HEK293 (cell line): ENCODE data around the gene SMURF1.

Source experiments
- WT1 ChIP-seq: fragments of 450-650 bp; formaldehyde crosslinking; IDR thresholded peaks from 2 replicates; pipeline ENCODE4 v1.5.1; 2016; ENCODE audit warnings: missing biosample characterization, missing genetic modification characterization
- YY1 ChIP-seq: fragments of 450-650 bp; formaldehyde crosslinking; IDR thresholded peaks from 2 replicates; pipeline ENCODE4 v1.5.1; 2018; ENCODE audit warnings: missing biosample characterization, missing genetic modification characterization
- YY2 ChIP-seq: fragments of 450-650 bp; formaldehyde crosslinking; IDR thresholded peaks from 2 replicates; pipeline ENCODE4 v1.5.1; 2016; ENCODE audit warnings: missing biosample characterization, missing genetic modification characterization
- ZBTB7A ChIP-seq: fragments of 450-650 bp; formaldehyde crosslinking; IDR thresholded peaks from 2 replicates; pipeline ENCODE4 v1.5.1; 2016; ENCODE audit warnings: low read depth, missing biosample characterization, missing genetic modification characterization
- ZNF2 ChIP-seq: fragments of 450-650 bp; formaldehyde crosslinking; IDR thresholded peaks from 2 replicates; pipeline ENCODE4 v1.5.1; 2016; ENCODE audit warnings: missing biosample characterization, missing genetic modification characterization
- ZNF239 ChIP-seq: fragments of 450-650 bp; formaldehyde crosslinking; IDR thresholded peaks from 2 replicates; pipeline ENCODE4 v1.5.1; 2016; ENCODE audit warnings: missing biosample characterization, missing genetic modification characterization
- ZNF350 ChIP-seq: fragments of 450-650 bp; formaldehyde crosslinking; IDR thresholded peaks from 2 replicates; pipeline ENCODE4 v1.5.0; 2017; ENCODE audit warnings: missing biosample characterization, mild to moderate bottlenecking, missing genetic modification characterization
- ZNF549 ChIP-seq: fragments of 450-650 bp; IDR thresholded peaks from 2 replicates; pipeline ENCODE4 v1.5.1; 2018; ENCODE audit warnings: missing biosample characterization, missing genetic modification characterization, mild to moderate bottlenecking, inconsistent platforms, moderate library complexity
- TF ChIP-seq, protein P1 (sequence below): IDR thresholded peaks from 2 replicates; pipeline ENCODE4 v1.6.1; 2011; ENCODE audit warnings: mild to moderate bottlenecking, low read depth, low read length, borderline replicate concordance
- TF ChIP-seq, protein P2 (sequence below): fragments of 450-650 bp; formaldehyde crosslinking; IDR thresholded peaks from 2 replicates; pipeline ENCODE4 v1.5.1; 2016; ENCODE audit warnings: missing biosample characterization, missing genetic modification characterization
- TF ChIP-seq, protein P3 (sequence below): sonication (generic); formaldehyde crosslinking; IDR thresholded peaks from 2 replicates; pipeline ENCODE4 v1.8.1; 2022; ENCODE audit warnings: mild to moderate bottlenecking, moderate library complexity, missing genetic modification reagents
- TF ChIP-seq, protein P4 (sequence below): fragments of 450-650 bp; formaldehyde crosslinking; IDR thresholded peaks from 2 replicates; pipeline ENCODE4 v1.5.1; 2016; ENCODE audit warnings: missing biosample characterization, missing genetic modification characterization
- TF ChIP-seq, protein P5 (sequence below): fragments of 450-650 bp; formaldehyde crosslinking; IDR thresholded peaks from 2 replicates; pipeline ENCODE4 v1.5.1; 2016; ENCODE audit warnings: missing biosample characterization, missing genetic modification characterization

- TF ChIP-seq, protein P1, sequence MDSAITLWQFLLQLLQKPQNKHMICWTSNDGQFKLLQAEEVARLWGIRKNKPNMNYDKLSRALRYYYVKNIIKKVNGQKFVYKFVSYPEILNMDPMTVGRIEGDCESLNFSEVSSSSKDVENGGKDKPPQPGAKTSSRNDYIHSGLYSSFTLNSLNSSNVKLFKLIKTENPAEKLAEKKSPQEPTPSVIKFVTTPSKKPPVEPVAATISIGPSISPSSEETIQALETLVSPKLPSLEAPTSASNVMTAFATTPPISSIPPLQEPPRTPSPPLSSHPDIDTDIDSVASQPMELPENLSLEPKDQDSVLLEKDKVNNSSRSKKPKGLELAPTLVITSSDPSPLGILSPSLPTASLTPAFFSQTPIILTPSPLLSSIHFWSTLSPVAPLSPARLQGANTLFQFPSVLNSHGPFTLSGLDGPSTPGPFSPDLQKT, result no peak
- TF ChIP-seq, protein P2, sequence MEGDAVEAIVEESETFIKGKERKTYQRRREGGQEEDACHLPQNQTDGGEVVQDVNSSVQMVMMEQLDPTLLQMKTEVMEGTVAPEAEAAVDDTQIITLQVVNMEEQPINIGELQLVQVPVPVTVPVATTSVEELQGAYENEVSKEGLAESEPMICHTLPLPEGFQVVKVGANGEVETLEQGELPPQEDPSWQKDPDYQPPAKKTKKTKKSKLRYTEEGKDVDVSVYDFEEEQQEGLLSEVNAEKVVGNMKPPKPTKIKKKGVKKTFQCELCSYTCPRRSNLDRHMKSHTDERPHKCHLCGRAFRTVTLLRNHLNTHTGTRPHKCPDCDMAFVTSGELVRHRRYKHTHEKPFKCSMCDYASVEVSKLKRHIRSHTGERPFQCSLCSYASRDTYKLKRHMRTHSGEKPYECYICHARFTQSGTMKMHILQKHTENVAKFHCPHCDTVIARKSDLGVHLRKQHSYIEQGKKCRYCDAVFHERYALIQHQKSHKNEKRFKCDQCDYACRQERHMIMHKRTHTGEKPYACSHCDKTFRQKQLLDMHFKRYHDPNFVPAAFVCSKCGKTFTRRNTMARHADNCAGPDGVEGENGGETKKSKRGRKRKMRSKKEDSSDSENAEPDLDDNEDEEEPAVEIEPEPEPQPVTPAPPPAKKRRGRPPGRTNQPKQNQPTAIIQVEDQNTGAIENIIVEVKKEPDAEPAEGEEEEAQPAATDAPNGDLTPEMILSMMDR (tag by site-specific recombination), result no peak
- TF ChIP-seq YY1 (tag by site-specific recombination) (no peak), ZBTB7A (no peak), YY2 (tag by site-specific recombination) (no peak), ZNF2 (tag by site-specific recombination) (no peak), ZNF549 (tag by site-specific recombination) (no peak), ZNF350 (no peak), ZNF239 (tag by site-specific recombination) (no peak), WT1 (tag by site-specific recombination) (no peak)
- TF ChIP-seq, protein P3, sequence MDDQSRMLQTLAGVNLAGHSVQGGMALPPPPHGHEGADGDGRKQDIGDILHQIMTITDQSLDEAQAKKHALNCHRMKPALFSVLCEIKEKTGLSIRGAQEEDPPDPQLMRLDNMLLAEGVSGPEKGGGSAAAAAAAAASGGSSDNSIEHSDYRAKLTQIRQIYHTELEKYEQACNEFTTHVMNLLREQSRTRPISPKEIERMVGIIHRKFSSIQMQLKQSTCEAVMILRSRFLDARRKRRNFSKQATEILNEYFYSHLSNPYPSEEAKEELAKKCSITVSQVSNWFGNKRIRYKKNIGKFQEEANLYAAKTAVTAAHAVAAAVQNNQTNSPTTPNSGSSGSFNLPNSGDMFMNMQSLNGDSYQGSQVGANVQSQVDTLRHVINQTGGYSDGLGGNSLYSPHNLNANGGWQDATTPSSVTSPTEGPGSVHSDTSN (CRISPR knock-in tag), result no peak
- TF ChIP-seq, protein P4, sequence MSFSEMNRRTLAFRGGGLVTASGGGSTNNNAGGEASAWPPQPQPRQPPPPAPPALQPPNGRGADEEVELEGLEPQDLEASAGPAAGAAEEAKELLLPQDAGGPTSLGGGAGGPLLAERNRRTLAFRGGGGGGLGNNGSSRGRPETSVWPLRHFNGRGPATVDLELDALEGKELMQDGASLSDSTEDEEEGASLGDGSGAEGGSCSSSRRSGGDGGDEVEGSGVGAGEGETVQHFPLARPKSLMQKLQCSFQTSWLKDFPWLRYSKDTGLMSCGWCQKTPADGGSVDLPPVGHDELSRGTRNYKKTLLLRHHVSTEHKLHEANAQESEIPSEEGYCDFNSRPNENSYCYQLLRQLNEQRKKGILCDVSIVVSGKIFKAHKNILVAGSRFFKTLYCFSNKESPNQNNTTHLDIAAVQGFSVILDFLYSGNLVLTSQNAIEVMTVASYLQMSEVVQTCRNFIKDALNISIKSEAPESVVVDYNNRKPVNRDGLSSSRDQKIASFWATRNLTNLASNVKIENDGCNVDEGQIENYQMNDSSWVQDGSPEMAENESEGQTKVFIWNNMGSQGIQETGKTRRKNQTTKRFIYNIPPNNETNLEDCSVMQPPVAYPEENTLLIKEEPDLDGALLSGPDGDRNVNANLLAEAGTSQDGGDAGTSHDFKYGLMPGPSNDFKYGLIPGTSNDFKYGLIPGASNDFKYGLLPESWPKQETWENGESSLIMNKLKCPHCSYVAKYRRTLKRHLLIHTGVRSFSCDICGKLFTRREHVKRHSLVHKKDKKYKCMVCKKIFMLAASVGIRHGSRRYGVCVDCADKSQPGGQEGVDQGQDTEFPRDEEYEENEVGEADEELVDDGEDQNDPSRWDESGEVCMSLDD (tag by site-specific recombination), result no peak
- TF ChIP-seq, protein P5, sequence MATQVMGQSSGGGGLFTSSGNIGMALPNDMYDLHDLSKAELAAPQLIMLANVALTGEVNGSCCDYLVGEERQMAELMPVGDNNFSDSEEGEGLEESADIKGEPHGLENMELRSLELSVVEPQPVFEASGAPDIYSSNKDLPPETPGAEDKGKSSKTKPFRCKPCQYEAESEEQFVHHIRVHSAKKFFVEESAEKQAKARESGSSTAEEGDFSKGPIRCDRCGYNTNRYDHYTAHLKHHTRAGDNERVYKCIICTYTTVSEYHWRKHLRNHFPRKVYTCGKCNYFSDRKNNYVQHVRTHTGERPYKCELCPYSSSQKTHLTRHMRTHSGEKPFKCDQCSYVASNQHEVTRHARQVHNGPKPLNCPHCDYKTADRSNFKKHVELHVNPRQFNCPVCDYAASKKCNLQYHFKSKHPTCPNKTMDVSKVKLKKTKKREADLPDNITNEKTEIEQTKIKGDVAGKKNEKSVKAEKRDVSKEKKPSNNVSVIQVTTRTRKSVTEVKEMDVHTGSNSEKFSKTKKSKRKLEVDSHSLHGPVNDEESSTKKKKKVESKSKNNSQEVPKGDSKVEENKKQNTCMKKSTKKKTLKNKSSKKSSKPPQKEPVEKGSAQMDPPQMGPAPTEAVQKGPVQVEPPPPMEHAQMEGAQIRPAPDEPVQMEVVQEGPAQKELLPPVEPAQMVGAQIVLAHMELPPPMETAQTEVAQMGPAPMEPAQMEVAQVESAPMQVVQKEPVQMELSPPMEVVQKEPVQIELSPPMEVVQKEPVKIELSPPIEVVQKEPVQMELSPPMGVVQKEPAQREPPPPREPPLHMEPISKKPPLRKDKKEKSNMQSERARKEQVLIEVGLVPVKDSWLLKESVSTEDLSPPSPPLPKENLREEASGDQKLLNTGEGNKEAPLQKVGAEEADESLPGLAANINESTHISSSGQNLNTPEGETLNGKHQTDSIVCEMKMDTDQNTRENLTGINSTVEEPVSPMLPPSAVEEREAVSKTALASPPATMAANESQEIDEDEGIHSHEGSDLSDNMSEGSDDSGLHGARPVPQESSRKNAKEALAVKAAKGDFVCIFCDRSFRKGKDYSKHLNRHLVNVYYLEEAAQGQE (tag by site-specific recombination), result no peak
Observed at GRCh38 chr7:99008181-99008631, 135.7 kb downstream of the SMURF1 start.
